ENCODE measurements around the gene PPP6R2.
"Not testable (repeated sequence)": the region's sequence is repeated elsewhere in the genome, so short reads cannot be mapped to it uniquely, and the experiment has no call there.

Gene PPP6R2

DNA sequence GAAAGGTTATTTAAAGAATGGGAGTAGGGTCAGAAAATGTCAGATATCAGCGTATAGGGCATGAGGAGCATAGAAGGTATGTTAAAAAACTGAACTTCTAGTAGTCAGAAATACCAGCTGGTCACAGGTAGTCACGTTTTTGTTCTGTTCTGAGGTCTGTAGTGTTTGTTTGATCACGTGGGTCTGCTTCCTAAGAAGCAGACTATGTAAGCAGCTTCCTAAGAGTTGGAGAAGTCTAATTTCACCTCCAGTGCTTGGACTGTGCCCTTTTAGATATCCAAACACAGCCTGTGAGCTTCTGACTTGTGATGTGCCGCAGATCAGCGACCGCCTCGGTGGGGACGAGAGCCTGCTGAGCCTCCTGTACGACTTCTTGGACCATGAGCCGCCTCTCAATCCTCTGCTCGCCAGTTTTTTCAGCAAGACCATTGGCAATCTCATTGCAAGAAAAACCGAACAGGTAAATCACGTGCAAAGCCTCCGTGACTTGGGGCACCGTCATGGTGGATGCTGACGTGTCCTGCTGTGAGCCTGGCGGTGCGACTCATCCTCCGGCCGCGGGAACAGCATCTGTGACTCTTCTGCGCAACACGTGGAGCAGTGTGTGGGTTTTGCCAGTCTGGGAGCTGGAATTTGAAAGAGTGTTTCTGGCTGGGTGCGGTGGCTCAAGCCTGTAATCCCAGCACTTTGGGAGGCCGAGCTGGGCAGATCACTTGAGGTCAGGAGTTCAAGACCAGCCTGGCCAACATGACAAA is 63.5 kb downstream of the PPP6R2 start:
- no peak for DNase-seq

DNA sequence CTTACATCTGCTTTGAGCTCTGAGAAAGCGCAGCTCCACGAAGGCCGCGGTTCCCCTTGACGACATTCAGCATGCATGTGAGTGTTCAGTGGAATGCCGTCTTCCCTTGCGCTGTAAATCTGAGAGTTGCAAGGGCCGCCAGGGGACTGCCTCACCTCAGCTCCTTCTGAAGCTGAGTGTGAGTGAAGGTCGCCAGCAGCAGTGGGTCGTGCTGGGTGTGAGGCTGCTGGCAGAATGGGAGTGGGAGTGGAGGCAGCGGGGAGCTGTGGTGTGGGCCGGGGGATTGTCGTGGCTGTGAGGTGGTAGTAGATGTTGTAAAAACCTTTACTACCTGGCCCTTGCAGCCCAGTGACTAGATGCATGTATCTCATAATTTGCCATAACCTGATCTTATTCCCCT is 65.2 kb downstream of the PPP6R2 start:
- DNase-seq = no peak

DNA sequence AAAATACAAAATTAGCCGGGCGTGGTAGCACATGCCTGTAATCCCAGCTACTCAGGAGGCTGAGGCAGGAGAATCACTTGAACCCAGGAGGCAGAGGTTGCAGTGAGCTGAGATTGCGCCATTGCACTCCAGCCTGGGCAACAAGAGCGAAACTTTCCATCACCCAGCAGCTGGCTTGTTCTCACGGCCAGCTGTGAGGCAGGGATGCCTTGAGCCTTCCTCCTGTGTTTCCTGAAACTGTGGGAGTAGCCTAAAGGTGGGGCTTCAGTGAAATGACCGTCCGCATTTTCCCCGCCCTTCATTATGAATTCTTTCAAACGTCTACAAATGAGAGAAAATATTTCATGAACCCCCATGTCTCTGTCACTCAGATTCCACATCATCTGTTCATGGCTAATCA is 65.8 kb downstream of the PPP6R2 start:
- not testable (repeated sequence) for DNase-seq

DNA sequence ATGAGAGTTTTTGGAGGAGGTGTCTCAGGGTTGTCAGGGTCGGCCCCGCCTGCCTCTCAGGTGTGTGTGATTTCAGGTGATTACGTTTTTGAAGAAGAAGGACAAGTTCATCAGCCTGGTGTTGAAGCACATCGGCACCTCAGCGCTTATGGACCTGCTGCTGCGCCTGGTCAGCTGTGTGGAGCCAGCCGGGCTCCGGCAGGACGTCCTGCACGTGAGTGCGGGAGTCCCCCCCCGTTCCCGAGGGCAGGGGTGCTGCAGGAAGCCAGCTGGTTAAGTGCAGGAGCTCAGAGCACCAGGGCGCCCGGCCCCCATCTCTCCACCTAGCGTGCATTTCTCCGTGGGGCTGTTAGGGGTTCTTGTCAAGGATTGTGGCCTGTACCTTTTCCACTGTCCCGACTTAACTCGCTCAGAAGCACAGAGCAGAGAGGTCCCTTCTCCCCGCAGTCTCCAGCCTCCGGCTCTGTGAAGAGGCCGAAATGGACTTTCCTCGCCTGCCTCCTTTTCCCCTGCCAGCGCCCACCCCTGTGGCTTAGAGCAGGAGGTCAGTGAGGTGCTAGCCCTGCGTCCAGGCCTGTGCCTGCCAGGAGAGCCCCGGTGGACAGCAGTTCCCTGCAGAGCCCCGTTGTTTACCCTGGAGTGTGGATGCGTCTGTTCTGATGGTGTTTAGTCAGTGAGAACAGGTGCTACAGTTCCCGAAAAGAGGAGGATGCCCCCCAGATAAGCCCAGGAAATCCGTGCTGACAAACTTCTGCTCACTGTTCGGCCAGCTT is 71.5 kb downstream of the PPP6R2 start:
- DNase-seq = no peak

DNA sequence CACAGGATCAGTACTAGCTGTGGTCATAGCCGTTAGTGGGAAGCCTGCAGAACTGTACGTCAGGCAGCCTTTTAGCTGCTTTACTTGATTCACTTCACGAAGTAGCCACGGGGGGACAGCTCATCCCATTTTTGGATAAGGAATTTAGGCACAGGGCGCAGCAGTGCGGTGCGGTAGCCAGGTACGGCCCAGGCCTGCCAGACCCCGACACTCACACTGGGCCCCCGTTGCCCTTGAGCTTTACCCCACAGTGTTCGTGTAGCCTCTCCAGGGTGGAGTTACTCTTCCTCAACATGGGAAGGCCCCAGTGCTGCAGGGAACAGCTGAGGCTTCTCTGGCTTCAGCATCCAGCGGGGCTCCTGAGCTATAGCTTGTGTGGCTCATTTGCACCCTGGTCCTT is 72.3 kb downstream of the PPP6R2 start:
- no peak for DNase-seq

DNA sequence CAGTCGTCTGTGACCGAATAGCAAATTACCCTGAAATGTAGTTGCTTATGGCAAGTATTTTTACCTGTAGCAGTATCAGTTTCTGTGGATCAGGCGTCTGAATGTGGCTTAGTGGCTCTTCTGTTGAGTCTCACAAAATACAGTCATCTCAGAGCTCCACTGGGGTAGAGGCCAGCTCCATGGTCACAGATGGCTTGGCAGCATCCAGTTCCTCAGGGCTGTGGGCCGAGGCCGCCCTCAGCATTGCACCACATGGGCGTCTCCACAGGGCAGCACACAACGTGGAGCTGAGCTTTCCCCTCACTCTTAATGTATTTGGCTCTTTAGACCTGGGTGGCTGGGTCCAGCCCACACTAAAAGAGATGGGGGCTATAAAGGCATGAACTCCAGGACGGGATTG is 73.9 kb downstream of the PPP6R2 start:
- no peak for DNase-seq

DNA sequence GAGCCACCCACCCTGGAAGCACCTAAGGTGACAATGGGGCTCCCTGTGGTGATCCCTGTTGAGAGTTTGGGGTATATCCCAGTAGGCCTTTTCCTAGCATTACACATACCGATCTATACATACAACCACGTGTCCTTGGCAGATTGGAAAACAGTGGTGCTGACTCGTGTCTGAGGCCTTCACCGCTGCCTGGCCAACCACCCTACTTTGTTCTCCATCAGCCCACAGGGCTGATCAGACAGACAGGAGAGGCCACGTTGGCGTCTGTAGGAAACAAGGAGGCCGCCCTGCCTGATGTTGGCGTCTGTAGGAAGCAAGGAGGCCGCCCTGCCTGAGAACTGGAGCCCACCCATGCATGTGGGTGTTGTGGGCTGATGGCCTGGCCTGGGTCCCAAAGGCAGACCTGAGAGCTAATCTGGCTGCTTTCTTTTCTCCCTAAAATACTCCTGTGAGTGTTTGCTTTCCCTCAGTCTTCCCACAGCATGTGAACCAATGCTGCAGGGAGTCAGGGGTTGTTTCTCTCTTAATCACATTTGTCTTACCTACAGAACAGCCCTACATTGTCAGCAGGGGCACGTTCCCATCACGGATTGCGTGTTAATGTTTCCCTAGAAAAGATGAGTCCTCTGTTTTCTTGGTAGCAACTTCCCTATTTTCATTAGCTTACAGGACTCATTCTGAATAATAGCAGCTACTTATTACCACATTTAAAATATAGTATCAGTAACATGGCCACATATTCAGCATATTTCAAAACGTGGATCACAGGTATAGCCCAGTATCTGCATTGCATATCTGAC is 74.5 kb downstream of the PPP6R2 start:
- DNase-seq = no peak

DNA sequence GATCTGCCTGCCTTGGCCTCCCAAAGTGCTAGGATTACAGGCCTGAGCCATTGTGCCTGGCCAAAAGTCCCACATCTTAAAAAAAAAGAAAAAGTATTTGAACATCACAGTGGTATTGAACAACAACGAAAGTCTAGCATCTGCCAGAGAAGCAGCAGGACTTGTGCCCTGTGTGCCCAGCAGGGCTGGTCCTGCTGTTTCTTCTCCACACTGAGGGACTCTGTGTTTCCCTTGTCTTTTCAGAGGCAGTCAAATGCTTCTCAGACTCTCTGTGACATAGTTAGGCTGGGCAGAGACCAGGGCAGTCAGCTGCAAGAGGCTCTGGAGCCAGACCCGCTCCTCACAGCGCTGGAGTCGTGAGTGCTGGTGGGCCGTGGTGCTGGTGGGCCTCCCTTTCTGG is 75.5 kb downstream of the PPP6R2 start:
- DNase-seq = no peak

DNA sequence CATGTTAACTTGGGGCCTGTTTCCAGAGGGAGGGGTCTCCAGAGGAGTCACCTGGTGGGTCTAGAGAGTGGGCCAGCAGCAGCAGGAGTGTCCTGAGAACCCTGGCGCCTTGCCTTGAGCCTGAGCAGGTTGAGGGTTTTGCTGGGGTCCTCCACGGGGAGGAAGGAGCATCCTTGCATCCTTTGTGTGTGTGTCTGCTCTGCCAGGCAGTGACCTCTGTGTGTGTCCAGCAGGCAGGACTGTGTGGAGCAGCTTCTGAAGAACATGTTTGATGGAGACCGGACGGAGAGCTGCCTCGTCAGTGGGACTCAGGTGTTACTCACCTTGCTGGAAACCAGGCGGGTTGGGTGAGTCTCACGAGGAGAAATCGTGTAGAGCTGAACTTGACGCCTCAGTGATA is 76.0 kb downstream of the PPP6R2 start:
- DNase-seq = no peak

DNA sequence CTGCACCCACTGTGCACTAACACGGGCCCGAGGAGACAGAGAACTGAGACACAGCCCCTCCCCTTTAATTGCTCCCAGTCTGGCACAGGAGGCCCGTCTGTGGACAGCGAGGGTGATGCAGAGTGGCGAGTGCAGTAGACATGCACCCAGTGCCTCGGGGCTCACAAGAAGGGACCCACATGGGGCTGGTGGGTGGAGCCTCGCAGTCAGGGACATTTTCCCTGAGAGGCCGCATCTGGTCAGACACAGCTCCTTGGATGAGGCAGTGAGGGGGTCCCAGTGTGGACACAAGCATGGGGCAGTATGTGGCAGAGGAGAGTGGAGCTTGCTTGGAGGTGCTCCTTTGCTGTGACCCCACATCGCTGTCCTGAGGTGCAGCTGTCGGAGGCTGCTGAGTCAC is 76.9 kb downstream of the PPP6R2 start:
- no peak for DNase-seq

DNA sequence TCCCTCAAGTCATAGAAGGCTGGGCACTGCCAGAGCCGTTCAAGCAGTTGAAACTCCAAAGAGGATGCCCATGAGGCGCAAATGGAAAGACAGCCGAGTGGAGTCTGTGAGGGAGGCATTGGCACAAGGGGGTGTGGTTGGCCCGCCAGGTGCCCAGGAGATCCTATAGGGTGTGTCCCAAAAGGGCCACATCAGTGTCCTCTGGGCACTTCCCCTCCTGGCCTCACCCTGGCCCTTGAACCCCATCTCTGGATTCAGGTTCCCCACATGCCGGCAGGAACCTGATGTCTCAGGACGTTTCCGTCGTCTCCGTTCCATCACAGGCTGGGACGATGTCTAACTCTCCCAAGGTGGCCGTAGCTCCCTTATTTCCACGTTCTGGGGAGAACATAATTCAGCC is 77.5 kb downstream of the PPP6R2 start:
- DNase-seq = no peak

DNA sequence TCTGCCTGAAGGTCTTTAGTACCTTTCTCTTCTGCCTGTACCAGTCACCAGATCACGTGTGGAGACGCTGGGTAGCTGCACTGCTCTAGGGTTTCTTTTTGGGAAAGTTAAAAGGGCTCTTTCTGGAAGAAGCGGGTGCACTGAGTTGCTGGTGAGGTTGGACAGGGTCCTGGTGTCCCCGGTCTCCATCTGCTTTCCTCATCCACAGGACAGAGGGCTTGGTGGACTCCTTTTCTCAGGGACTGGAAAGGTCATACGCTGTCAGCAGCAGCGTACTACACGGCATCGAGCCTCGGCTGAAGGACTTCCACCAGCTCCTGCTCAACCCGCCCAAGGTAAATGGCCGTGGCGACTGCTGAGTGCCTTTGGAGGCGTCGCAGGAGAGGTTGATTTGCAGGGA is 78.9 kb downstream of the PPP6R2 start:
- DNase-seq = no peak

DNA sequence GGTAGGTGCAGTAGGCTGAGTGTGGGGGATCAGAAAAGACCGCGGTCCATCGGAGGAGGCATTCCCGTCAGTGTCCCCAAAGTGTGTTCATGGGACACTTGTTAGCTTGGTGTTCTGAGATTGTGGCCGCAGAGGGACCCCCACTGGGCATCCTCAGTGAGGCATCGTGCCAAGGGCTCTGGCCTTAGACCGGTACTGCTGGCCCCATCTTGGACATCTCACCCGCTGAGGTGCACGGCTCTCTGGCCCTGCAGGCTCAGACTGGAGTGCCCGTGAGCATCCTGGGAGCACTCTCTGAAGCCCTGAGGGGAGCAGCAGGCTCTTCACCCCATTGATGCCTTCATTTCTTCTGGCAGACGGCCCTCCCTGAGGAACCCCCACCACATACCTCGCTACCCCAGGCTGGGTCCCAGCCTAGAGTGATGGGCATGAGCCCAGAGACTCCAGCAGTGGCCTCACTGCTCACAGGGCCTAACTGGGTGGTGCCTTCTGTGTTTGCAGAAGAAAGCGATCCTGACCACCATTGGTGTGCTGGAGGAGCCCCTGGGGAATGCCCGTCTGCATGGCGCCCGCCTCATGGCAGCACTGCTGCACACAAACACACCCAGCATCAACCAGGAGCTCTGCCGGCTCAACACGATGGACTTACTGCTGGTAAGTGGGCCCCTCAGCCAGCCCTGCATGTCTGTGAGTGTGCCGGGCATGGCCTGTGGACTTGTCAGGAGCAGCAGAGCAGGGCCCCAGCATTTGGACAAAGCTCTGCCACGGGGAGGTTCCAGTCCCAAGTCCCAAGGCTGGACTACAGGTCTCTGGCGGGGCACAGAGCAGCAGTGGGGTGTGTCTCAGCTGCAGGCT is 80.1 kb downstream of the PPP6R2 start:
- no peak for DNase-seq

DNA sequence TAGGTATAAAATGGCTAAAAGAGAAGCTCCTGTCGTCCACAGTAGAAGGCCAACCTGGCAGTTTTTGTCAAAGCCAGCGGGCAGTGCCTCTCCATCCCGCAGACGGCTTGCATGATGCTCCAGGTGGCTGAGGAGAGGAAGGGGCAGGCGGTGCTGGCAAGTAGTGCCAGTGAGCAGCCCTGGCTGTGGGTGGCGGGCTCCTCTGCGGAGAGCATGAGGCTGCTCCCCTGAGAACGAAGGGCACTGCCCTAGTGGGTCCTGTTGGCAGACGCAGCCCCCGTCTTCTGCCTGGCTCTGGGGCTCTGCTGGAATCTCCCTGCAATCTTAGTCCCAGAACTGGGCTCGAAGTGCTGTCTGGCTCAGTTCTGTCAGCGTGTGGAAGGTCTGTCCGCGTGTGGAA is 80.8 kb downstream of the PPP6R2 start:
- DNase-seq = no peak

DNA sequence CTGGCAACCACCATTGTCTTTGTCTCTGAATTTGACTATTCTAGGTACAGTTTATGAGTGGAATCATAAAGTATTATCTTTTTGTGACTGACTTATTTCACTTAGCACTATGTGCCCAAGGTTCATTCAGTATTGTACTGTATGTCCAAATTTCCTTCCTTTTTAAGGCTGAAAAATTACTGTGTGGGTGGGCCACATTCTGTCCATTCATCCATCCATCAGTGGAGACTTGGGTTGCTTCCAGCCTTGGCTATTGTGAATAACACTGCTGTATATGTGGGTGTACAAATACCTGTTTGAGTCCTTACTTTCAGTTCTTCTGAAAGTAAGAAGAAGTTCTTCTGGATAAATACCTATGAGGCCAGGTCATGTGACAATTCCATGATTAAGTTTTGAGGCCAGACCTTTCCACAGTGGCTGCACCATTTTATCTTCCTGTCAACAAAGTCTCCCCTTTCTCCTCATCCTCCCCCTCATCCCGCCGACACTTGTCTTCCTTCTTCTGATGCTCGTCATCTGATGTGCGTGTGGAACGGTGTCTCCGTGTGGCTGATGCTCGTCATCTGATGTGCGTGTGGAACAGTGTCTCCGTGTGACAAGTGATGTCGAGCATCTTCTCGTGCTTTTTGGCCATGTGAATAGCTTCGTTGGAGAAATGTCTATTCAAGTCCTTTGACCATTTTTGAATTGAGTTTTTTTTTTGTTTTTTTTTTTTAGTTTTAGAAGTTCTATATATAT is 82.2 kb downstream of the PPP6R2 start:
- DNase-seq = no peak

DNA sequence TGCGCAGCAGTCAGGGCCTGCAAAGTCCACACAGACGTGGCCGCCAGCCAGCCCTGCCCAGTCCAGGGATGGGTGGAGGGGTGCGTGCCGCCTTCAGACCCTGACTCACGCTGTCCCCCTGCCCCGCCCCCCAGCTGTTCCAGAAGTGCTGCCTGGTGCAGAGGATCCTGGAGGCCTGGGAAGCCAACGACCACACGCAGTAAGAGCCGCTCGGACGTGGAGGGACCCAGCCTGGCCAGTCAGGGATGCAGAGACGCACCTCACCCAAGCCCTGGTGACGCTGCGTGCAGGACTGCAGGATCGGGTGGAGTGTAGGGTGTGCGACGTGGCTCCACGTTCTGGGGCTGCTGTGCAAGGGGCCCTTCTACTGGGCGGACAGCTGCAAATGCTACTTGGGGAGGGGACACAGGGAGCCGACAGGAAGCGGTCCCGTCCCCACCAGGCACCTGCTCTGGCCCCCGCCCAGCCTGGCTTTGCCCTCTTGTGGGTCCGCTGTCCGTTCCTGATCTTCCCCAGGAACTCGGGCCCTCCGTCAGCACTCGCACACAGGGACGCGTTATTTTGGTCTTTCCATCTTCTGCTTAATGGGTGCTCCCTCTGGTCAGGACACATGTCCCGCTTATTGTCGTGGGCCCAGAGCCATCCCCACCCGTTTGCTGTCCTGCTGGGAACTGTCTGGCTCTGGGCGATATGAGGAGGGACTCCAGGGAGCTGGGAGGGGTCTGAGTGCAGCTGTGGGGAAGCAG is 89.2 kb downstream of the PPP6R2 start:
- DNase-seq = no peak

DNA sequence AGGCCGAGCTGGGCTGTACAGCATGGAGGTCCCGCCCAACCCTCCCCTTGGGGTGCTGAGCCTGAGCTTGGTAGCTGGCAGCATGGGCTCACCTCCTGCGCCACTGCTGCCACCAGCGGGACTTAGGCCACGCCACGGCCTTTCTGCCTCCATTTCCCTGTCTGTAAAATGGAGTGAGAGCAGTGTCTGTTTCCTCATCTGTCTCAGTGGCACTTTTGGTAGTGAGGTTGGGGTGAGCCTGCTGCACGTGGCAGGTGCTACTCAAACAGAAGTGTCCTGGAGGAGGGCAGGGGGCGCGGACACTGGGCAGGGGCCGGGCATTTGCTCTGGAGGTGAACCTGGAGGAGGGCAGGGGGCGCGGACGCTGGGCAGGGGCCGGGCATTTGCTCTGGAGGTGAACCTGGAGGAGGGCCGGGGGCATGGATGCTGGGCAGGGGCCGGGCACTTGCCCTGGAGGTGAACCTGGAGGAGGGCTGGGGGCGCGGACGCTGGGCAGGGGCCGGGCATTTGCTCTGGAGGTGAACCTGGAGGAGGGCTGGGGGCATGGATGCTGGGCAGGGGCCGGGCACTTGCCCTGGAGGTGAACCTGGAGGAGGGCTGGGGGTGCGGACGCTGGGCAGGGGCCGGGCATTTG is 89.9 kb downstream of the PPP6R2 start:
- DNase-seq = not testable (repeated sequence)

DNA sequence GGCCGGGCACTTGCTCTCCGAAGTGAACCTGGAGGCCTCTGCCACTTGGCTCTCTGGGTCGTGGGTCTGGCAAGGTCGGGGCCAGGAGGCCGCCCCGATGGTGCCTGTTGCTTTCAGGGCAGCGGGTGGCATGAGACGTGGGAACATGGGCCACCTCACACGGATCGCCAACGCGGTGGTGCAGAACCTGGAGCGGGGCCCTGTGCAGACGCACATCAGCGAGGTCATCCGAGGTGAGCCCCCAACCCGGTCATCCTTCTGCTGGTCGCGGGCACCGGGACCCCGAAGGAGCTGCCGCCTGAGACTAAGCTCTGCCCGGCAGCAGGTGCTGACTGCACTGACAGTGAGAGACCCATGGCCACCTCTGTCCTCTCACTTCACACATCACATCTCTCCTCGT is 91.7 kb downstream of the PPP6R2 start:
- no peak for DNase-seq

DNA sequence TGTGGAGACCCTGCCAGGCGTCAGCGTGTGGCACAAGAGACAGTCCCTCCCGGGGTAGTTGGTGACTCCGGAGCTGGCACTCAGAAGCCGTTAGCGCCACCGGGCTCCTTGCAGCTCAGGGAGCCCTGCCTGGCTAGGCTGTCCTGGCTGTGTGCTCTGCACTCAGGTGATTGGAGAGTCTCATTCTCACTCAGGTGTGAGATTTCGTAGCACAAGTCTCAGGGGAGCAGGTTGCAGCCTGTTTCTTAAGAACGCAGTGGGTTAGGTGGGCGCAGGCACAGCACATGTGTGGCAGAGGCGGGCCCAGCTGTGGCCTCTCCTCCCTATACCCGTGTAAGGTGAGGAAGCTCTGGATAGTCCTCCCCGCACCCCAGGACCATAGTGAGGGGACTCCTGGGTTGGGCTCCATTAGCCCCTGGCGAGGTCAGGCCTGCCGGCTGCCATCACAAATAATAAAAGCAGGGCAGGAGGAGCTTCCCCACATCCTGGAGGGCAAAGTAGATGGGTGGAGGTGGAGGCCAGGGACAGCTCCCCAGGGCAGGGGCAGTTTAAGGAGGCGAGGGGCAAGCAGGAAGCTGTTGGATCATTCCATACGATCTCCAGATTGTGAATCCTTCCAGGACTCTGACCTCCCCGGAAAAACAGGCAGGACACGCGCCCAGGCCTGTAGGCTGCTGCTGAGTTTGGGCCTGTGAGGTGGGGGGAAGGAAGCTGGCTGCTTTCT is 92.3 kb downstream of the PPP6R2 start:
- no peak for DNase-seq

Data from NCI-H69 (cell line).